Activated effector memory CD4-positive, alpha-beta T cell treated with anti-CD3 and anti-CD28 coated beads, Interleukin-2, amount 50 U/mL, for 16 hours (primary cell): ENCODE data around the gene PACSIN3.

Experiments used
- DNase-seq: peaks from one replicate; pipeline ENCODE4 v3.0.0-alpha.2; 2020

PACSIN3 gene

DNA sequence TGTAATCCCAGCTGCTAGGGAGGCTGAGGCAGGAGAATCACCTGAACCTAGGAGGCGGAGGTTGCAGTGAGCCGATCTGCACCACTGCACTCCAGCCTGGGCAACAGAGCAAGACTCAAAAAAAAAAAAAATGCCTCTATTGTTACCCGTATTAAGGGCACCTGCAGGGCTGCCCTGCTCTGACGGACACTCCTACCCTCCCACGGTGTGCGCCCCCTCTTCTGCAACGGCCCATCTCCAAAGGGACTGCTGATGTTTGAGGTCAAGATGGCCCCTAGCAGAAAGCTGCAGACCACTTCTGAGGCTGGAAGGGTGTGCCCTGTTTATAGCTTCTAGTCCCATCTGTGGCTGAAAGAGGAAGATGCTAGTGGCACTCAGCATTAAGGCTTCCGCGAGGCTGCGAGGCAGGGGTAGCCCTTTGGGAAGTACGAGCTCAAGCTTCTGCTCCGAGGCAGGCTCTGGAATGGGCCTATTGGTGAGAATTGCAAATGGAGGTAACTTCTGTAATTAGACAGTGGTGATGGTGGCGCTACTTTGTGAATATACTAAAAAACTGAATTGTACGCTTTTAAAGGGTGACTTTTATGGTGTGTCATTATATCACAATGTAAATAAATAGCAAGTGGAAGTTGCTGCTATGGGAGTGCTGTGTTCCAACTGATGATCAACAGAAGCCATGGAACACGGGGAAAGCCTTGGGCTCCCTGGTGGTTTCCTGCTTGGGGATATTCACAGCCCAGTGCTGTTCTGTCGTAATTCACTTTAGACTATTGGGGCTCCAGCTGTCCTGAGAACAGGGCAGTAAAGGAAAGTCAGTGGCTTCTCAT, 33.9 kb downstream of the PACSIN3 start:
- DNase-seq: no peak

DNA sequence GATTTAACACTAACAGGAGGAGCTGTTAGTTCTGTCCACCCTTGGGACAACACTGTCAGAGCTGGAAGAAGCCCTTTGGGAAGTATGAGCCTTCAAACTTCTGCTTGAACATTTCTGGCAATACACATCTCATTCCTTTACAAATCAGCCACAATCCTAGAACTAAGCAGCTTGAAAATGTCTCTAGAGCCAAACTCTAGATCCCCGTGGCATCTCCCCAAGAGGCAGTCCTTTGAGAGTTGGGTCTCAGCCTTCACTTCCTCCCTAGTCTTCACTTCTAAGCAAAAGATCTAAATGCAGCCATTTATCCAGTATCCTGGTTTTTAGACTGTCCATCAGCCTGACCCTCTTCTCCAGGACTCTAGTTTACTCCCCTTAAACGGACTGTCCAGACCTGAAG, 36.5 kb downstream of the PACSIN3 start:
- DNase-seq: no peak

DNA sequence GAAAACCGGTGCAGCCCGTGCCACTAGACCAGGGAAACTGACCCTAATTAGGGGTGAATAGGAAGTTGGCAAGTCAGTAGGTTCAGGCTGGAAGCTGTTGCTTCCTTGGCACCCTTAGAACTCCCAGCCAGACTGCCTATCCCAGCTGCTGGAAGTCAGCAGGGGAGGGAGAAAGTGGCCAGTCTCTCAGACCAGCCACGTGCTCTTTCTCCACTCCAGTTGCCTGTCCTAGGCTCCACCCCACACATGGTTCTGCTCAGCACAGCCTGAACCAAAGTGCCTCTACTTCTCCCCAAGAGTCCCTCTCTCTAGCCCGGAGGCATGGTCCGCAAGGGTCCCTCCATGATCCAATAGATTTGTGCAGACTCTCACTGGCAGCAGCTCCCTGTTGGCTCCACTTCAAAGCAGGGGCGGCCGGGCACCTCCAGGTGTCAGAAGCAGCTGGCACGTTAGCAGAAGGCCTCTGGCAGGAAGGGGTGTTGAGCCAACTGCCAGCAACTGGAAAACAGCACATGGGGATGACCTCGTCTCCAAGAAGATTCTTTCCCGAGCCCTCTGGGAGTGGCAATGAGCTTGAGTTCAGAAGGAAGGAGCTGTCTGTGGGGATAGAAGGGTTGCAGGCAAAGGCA, 37.2 kb downstream of the PACSIN3 start:
- DNase-seq: peak; percentile 50

DNA sequence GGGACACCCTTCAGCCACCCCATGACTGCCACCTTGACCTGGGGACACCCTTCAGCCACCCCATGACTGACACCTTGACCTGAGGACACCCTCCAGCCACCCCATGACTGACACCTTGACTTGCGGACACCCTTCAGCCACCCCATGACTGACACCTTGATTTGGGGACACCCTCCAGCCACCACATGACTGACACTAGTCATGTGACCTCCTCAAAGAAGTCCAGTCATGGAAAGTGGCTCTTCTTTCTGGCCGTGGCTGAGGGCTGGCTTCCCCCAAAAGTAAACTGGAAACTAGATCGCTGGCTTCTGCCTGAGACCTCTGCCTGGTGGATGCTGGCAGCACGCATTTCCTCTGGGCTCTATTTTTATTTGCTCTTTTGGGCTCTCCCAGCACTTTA, 38.0 kb downstream of the PACSIN3 start:
- peak; percentile 16 for DNase-seq

DNA sequence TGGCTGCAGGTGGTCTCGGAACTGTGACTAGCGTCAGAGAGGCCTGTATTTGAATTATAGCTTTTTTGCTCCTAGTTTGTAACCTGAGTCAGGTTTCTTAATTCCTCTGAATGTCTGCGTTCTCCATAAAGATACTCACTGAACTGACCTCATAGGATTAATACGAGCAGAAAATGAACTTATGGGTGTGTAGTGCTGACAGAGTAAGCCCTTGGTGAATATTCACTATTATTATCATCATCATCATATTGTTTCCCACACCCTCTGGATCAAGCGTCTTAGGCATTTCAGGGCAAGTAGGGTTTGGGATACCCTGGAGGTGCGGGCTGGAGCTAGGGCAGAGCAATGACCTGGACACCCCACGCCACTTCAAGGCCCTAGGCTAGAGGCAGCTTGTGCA, 38.6 kb downstream of the PACSIN3 start:
- no peak for DNase-seq

DNA sequence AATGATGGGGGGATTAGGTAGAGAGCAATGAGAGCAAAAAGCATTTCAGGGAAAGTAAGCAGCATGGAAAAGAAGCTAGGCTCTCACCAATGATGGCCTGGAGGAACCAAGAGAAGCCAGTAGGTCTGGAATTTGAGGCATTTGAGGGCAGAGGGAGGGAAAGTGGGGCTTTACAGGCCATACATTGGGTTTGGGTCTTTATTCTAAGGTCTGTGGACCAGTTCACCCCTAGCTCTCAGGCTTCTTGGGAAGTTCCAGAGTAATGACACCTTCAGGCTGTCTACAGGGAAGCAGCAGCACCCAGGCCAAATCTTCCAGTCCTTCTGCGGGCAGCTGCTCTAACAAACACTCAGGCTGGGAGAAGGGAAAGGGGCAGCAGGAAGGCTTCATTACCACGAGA, 39.0 kb downstream of the PACSIN3 start:
- peak; percentile 25 for DNase-seq

DNA sequence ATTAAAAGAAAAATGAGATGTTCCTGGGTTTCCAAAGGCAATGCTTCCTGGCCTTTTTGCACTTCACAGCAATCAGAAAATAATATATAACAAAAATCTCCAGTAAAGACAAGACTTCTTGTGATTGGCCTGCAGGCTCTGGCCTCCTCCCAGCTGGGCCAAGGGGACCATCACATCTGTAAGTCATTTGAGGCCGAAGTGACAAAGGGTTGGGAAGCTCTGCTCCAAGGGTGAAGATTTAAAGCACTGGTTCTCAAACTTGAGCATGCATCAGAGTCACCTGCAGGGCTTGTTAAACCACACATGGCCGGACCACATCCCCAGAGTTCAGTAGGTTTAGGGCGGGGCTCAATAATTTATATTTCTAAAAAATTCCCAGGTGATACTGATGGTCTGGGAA, 41.7 kb downstream of the PACSIN3 start:
- DNase-seq: peak; percentile 42

DNA sequence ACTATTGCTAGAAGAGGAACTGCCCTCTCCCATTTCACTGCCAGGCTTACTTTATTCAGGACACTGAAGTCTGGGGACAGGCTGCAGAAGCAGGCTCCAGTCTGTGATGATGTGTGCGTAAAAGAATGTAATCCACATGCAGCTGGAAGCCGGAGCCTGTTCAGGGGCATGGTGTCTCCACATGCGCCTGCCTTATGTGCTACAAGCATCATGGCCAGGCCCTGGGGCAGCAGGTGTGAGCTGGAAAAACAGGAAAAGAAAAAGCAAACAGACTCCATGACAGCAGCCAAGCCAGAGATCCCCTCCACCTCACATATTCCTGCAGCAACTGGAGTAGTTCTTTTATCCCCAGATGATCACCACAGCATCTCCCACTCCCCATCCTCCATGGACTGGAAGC, 42.9 kb downstream of the PACSIN3 start:
- DNase-seq: peak; percentile 24

DNA sequence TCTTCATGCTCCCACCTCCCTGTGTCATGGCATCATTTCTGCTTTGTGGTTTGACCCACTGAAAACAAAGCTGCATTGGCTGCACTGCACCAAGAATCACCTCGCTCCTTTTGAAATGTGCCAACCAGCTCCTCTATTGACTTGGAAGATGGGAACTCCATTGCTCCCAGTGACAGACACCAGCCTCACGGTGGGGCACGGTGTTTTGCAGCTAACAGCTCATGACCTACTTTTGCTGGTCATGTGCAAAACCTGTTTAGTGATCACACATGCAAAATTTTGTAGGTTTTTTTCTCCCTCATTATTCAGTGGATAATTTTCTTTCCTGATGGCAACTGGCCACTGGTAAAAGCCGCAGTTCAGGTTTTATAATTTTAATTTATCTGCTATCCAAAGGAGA, 46.4 kb downstream of the PACSIN3 start:
- DNase-seq: no peak

DNA sequence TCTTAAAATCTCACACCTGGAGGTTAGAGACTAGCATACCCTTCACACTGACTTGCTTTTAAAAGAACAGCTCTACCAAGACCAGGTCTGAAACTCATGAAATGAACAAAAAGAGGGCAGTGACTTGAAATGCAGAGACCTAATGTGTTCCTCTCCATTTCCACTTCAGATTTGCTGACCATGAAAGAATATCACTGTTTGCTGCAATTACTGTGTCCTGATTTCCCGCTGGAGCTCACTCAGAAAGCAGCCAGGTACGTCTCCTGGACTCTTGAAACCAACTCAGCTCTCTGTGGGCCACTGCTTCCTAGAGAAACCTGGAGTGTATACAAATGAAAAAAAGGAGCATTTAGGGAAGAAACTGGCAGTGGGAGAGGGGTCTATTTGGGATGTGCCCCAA, 48.8 kb downstream of the PACSIN3 start:
- no peak for DNase-seq

DNA sequence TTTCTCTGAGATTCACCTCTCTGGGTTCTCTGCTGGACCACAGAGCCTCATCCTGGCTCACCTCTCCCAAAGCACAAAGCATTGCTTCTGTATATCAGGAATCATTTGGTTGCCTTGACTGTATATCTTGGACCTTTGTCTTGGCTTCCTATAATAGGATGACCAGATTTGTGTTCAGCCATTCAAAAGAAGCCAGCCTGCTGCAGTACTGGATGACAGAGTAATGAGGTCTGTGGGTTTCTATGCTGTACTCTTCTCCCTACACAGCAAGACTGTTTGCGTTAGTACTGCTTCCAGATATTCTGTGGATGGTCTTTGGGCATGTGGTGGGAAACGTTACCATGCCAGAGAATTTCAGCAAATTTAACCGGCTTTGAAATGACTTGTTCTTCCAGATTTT, 49.3 kb downstream of the PACSIN3 start:
- no peak for DNase-seq

DNA sequence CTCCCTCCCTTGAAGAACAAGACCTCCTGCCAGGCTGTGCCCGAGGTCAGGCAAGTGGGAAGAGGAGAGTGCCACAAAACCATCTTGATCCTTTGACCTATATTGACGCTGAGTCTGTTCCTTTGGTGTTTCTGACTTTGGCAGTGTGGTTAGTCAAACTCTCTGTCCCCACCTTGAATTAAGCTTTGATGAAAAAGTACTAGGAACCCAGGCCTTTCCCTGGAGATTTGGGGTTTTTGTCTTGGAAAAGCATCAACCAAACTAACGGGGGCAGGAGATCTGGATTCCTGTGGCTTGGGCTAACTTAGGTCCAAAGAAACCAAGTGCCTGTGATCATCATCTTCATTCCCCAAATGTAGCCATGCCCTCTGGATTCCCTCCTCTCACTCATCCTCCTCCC, 49.9 kb downstream of the PACSIN3 start:
- no peak for DNase-seq

DNA sequence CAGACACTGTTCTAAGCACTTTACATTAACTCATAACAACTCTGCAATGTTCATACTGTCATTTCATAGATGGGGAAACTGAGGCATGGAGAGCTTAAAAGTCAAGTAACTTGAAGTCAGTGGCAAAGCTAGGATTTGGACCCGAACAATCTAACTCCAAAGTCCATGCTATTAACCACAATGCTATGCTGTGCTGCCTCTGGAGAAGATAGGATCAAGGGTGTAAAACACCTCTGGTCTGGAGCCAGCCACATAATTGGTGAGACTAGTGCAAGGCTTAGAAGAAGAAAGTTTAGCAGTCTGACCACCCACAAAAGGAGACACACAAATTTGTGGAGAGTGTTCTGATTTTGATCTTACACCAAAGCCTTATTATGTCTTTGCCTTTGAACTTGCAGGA, 53.3 kb downstream of the PACSIN3 start:
- no peak for DNase-seq

DNA sequence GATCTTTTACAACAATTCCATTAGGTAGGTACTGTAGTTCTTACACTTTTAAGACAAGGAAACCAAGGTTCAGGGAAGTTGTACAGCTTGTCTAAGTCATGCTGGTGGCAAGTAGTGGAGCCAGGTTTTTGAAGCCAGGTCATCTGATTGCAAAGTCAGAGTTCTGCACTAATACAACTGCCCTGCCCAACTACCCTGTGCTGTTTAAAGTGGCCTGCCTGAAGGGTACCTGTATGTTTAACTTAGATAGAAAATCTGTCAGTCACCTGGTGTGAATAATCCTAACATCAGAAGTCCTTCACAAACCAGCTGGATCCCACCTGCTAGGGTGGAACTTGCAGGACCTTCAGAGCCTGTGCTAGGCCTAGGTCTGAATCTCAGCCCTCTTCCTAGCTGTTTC, 53.7 kb downstream of the PACSIN3 start:
- DNase-seq: no peak

DNA sequence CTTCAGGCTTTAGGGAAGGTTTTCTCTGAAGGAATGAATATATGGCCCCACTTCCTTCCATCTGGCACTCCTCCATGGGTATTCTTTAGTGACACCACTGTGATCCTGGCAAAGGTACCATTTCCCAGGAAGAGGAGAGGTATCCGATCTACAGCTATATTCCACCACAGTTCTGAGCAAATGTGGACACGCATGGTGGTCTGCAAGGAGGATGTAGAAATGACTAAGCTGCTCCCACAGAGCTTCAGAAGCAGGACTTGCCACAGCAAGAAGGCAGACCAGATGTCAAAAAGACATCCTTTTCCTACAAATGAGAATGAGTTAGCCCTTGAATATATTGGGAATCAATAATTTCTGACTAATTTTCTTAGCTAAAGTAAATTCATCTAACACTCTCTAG, 55.1 kb downstream of the PACSIN3 start:
- no peak for DNase-seq

DNA sequence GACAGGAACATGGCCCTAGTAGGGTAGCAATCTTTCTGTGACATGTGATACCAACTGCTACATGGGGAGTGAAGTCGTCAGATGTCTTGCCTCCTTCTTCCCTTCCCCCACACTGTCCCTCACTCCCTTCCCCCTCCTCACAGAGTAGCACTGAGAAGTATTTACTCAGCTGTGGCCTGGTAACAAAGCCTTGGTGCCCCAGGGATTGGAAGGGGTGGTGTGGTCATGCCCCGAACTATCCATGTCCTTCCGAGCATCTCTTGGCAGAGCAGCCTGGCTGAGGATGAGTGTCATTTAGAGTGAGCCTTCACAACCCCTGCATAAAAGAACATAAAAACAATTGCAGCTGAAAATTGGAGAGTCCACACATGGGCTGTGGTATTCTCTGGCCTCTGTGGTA, 55.7 kb downstream of the PACSIN3 start:
- no peak for DNase-seq
